Keratinocyte (primary cell): Measurements from ENCODE around the gene B3GNT5.

Experiments used
- CTCF ChIP-seq, 3 experiments: IDR thresholded peaks in 1 of 3; conservative IDR thresholded peaks in 1 of 3; optimal IDR thresholded peaks in 1 of 3; 2 replicates in 2 of 3; 3 replicates in 1 of 3; pipeline versions ENCODE3 to v1.5.1; 2011; ENCODE audit warnings: low read length in 3 of 3, mild to moderate bottlenecking in 3 of 3, moderate library complexity in 2 of 3, control low read depth in 1 of 3, inconsistent platforms in 1 of 3; ENCODE audit not compliant: insufficient read depth in 2 of 3; ENCODE audit errors: extremely low read depth in 1 of 3
- EZH2 ChIP-seq: IDR thresholded peaks from one replicate; pipeline ENCODE4 v1.6.1; 2012; ENCODE audit warnings: inconsistent platforms, mild to moderate bottlenecking, low read length, moderate library complexity

GRCh38 chr3:183313764-183314163, 60.7 kb downstream of the B3GNT5 start:
- TF ChIP-seq CTCF (optimal IDR thresholded peaks at IDR 0.05 in 1 of 3, IDR thresholded peaks at IDR 0.05 in 1 of 3, conservative IDR thresholded peaks at IDR 0.05 in 1 of 3; ENCODE audit: extremely low read depth in 1 of 3, insufficient read depth in 2 of 3, low read length in 3 of 3) (no peak), EZH2 (no peak)
